ENCODE results near the gene ERG28. TPM values are rescaled to one million over a fixed set of nuclear protein-coding genes. Genes with fewer than 3 reads are reported as not detected.

Gene ERG28
- total and polyA plus RNA-seq, 2 of the 13 experiments (the other 11 are each of a cell fraction or from before 2014, with no cell fraction given): 27.3 to 32.3 TPM

DNA sequence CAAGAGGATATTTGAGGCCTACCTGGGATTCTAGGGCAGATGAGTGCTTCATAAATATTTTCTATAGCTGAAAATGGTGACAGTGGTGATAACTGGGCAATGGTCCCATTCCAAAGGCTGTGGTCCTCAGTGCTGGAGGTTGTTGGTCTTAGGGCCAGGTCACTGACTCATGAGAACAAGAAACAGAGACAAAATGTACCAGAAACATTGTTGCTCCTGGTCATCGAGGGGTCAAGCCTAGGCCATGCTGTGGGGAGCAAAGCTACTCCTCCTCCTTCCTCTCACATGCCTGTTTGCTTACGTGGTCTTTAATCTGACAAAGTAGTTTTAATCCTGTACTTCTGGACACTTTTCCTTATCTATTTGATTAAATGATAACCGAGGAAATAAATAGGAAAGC, 33.8 kb downstream of the ERG28 start (continued):
- TF ChIP-seq, protein P1, sequence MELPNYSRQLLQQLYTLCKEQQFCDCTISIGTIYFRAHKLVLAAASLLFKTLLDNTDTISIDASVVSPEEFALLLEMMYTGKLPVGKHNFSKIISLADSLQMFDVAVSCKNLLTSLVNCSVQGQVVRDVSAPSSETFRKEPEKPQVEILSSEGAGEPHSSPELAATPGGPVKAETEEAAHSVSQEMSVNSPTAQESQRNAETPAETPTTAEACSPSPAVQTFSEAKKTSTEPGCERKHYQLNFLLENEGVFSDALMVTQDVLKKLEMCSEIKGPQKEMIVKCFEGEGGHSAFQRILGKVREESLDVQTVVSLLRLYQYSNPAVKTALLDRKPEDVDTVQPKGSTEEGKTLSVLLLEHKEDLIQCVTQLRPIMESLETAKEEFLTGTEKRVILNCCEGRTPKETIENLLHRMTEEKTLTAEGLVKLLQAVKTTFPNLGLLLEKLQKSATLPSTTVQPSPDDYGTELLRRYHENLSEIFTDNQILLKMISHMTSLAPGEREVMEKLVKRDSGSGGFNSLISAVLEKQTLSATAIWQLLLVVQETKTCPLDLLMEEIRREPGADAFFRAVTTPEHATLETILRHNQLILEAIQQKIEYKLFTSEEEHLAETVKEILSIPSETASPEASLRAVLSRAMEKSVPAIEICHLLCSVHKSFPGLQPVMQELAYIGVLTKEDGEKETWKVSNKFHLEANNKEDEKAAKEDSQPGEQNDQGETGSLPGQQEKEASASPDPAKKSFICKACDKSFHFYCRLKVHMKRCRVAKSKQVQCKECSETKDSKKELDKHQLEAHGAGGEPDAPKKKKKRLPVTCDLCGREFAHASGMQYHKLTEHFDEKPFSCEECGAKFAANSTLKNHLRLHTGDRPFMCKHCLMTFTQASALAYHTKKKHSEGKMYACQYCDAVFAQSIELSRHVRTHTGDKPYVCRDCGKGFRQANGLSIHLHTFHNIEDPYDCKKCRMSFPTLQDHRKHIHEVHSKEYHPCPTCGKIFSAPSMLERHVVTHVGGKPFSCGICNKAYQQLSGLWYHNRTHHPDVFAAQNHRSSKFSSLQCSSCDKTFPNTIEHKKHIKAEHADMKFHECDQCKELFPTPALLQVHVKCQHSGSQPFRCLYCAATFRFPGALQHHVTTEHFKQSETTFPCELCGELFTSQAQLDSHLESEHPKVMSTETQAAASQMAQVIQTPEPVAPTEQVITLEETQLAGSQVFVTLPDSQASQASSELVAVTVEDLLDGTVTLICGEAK (IDR thresholded peaks at IDR 0.05): no peak
- TF ChIP-seq, protein P1 (CRISPR knock-in tag; IDR thresholded peaks at IDR 0.05): no peak
- no peak for TF ChIP-seq ZBTB21 (CRISPR knock-in tag; IDR thresholded peaks at IDR 0.05)
- no peak for TF ChIP-seq MIXL1 (CRISPR knock-in tag; IDR thresholded peaks at IDR 0.05)
- TF ChIP-seq, protein P2, sequence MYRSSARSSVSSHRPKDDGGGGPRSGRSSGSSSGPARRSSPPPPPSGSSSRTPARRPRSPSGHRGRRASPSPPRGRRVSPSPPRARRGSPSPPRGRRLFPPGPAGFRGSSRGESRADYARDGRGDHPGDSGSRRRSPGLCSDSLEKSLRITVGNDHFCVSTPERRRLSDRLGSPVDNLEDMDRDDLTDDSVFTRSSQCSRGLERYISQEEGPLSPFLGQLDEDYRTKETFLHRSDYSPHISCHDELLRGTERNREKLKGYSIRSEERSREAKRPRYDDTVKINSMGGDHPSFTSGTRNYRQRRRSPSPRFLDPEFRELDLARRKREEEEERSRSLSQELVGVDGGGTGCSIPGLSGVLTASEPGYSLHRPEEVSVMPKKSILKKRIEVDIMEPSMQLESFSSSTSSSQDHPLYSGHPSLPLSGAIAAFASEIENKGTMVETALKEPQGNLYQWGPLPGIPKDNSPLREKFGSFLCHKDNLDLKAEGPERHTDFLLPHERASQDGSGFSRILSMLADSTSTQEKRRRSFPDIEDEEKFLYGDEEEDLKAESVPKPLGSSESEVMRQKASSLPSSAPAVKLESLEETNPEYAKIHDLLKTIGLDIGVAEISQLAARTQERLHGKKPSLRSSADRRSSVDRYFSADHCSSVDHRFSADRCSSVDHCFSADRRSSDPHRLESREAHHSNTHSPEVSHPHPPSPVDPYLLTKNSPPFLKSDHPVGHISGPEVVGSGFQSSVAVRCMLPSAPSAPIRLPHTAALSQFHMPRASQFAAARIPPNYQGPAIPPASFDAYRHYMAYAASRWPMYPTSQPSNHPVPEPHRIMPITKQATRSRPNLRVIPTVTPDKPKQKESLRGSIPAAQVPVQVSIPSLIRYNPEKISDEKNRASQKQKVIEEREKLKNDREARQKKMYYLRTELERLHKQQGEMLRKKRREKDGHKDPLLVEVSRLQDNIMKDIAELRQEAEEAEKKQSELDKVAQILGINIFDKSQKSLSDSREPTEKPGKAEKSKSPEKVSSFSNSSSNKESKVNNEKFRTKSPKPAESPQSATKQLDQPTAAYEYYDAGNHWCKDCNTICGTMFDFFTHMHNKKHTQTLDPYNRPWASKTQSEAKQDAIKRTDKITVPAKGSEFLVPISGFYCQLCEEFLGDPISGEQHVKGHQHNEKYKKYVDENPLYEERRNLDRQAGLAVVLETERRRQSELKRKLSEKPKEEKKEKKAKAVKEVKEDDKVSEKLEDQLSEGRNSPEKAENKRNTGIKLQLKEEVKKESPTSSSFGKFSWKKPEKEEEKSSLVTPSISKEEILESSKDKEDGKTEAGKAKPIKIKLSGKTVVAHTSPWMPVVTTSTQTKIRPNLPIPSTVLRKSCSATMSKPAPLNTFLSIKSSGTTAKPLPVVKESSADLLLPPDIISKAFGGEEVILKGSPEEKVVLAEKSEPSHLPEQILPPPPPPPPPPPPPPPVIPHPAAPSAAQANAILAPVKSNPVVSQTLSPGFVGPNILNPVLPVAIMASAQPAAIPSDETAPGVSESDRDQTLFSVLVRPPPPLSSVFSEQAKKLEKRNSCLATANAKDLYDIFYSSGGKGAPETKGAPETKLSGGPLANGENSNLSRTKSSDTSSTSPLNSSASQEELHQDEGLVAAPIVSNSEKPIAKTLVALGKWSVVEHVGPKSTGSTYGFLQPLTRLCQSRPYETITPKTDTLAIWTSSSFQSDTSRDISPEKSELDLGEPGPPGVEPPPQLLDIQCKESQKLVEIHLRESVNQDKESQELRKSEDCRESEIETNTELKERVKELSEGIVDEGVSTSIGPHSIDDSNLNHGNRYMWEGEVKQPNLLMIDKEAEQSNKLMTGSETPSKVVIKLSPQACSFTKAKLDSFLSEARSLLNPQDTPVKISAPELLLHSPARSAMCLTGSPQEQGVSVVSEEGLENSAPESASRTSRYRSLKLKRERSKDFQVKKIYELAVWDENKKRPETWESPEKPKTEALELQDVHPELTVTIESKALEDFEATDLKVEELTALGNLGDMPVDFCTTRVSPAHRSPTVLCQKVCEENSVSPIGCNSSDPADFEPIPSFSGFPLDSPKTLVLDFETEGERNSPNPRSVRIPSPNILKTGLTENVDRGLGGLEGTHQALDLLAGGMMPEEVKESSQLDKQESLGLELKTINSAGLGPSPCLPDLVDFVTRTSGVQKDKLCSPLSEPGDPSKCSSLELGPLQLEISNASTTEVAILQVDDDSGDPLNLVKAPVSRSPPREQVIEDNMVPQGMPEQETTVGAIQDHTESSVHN (CRISPR knock-in tag; IDR thresholded peaks at IDR 0.05): no peak
- TF ChIP-seq NFYB (CRISPR knock-in tag; IDR thresholded peaks at IDR 0.05): no peak
- TF ChIP-seq ARID2 (CRISPR knock-in tag; IDR thresholded peaks at IDR 0.05; ENCODE audit: borderline replicate concordance): no peak
- no peak for TF ChIP-seq CENPT (CRISPR knock-in tag; IDR thresholded peaks at IDR 0.05; ENCODE audit: low read depth)
- TF ChIP-seq TBL1XR1 (IDR thresholded peaks at IDR 0.05; ENCODE audit: borderline replicate concordance, low read length, partially characterized antibody): no peak
- TF ChIP-seq, protein P3, sequence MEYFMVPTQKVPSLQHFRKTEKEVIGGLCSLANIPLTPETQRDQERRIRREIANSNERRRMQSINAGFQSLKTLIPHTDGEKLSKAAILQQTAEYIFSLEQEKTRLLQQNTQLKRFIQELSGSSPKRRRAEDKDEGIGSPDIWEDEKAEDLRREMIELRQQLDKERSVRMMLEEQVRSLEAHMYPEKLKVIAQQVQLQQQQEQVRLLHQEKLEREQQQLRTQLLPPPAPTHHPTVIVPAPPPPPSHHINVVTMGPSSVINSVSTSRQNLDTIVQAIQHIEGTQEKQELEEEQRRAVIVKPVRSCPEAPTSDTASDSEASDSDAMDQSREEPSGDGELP (IDR thresholded peaks at IDR 0.05; ENCODE audit: borderline replicate concordance, low read depth): no peak
- peak; percentile 12; the same call in 1 of the 2 replicates for TF ChIP-seq ZFX (CRISPR knock-in tag; IDR thresholded peaks at IDR 0.05; ENCODE audit: low read depth)
- TF ChIP-seq MBNL3 (CRISPR knock-in tag; conservative IDR thresholded peaks at IDR 0.05): no peak
- no peak for TF ChIP-seq SAFB2 (CRISPR knock-in tag; IDR thresholded peaks at IDR 0.05; ENCODE audit: borderline replicate concordance, low read depth)

Measured in HepG2 (cell line).